PFSK-1 (cell line): ENCODE results near the gene KCNQ1OT1.

Source experiments
- POLR2AphosphoS5 ChIP-seq: IDR thresholded peaks from 2 replicates; pipeline ENCODE4 v1.6.1; 2012; ENCODE audit warnings: low read depth, mild to moderate bottlenecking, control low read depth, low read length, moderate library complexity
- TAF1 ChIP-seq: IDR thresholded peaks from 2 replicates; pipeline ENCODE4 v1.6.1; 2012; ENCODE audit warnings: low read length, control low read depth, borderline replicate concordance; ENCODE audit not compliant: insufficient read depth
- TF ChIP-seq, protein P1 (sequence below), 2 experiments: IDR thresholded peaks; 2 replicates each; pipeline versions ENCODE4 v1.6.1 to v1.8.0; 2011 to 2012; ENCODE audit warnings: low read depth in 2 of 2, low read length in 2 of 2, control low read depth in 1 of 2, inconsistent platforms in 1 of 2, mild to moderate bottlenecking in 1 of 2, moderate library complexity in 1 of 2; ENCODE audit not compliant: insufficient read depth in 1 of 2

DNA sequence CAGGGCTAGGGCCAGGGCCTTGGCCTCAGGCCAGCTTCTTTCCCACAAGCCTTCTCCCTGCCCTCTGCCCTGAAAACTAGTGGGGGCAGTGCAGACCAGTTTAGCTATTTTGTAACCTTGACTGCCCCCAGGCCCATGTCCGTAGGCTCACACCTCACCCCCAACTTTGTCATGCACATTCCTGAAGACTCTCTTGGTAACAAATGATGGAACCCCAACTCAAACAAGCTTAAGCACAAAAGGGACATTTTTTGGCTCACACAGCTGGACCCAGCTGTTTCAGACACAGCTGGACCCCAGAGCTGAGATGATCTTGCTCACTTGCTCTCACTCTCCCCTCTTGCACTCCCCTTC, 46.6 kb downstream of the KCNQ1OT1 start:
- TF ChIP-seq TAF1 (no peak), POLR2AphosphoS5 (no peak)
- TF ChIP-seq, protein P1, sequence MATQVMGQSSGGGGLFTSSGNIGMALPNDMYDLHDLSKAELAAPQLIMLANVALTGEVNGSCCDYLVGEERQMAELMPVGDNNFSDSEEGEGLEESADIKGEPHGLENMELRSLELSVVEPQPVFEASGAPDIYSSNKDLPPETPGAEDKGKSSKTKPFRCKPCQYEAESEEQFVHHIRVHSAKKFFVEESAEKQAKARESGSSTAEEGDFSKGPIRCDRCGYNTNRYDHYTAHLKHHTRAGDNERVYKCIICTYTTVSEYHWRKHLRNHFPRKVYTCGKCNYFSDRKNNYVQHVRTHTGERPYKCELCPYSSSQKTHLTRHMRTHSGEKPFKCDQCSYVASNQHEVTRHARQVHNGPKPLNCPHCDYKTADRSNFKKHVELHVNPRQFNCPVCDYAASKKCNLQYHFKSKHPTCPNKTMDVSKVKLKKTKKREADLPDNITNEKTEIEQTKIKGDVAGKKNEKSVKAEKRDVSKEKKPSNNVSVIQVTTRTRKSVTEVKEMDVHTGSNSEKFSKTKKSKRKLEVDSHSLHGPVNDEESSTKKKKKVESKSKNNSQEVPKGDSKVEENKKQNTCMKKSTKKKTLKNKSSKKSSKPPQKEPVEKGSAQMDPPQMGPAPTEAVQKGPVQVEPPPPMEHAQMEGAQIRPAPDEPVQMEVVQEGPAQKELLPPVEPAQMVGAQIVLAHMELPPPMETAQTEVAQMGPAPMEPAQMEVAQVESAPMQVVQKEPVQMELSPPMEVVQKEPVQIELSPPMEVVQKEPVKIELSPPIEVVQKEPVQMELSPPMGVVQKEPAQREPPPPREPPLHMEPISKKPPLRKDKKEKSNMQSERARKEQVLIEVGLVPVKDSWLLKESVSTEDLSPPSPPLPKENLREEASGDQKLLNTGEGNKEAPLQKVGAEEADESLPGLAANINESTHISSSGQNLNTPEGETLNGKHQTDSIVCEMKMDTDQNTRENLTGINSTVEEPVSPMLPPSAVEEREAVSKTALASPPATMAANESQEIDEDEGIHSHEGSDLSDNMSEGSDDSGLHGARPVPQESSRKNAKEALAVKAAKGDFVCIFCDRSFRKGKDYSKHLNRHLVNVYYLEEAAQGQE (IDR thresholded peaks at IDR 0.05; ENCODE audit: insufficient read depth in 1 of 2, low read depth in 2 of 2, low read length in 2 of 2) = no peak
